Measurements from ENCODE around the gene GALNT5. TPM values are rescaled to one million over a fixed set of nuclear protein-coding genes. Genes with fewer than 3 reads are reported as not detected.

GALNT5 gene
- total RNA-seq, 4 donors from 2014 or later, result 6.6 to 20.1 (median 9.2) TPM

DNA sequence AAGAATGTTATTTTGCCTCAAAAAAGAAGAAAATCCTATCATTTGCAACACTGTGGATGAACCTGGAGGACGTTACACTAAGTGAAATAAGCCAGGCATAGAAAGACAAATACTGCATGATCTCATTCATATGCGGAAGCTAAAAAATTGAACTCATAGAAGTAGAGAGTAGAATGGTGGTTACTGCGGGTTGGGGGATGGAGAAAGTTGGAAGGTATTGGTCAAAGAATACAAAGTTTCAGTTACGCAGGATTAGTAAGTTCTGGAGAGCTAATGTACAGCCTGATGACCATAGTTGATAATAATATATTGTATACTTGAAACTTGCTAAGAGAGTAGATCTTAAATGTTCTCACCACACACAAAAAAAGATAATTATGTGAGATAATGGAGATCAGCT is 5.0 kb upstream of the GALNT5 start:
- no peak overlapping the region for H3K27ac ChIP-seq
- no peaks in the 10 kb centered on the region for H3K27me3 ChIP-seq
- no peak for DNase-seq
- H3K4me1 ChIP-seq, result peaks cover 0 to 4% (median 0%) of the 10 kb centered on the region in 4 donors
- no peaks in the 10 kb centered on the region for H3K9me3 ChIP-seq
- no peaks in the 10 kb centered on the region for H3K36me3 ChIP-seq
- TF ChIP-seq, protein P1, sequence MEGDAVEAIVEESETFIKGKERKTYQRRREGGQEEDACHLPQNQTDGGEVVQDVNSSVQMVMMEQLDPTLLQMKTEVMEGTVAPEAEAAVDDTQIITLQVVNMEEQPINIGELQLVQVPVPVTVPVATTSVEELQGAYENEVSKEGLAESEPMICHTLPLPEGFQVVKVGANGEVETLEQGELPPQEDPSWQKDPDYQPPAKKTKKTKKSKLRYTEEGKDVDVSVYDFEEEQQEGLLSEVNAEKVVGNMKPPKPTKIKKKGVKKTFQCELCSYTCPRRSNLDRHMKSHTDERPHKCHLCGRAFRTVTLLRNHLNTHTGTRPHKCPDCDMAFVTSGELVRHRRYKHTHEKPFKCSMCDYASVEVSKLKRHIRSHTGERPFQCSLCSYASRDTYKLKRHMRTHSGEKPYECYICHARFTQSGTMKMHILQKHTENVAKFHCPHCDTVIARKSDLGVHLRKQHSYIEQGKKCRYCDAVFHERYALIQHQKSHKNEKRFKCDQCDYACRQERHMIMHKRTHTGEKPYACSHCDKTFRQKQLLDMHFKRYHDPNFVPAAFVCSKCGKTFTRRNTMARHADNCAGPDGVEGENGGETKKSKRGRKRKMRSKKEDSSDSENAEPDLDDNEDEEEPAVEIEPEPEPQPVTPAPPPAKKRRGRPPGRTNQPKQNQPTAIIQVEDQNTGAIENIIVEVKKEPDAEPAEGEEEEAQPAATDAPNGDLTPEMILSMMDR (IDR thresholded peaks at IDR 0.05), result no peak
- TF ChIP-seq POLR2A (IDR thresholded peaks at IDR 0.05), result no peak
- H3K4me3 ChIP-seq, result no peak overlapping the region

DNA sequence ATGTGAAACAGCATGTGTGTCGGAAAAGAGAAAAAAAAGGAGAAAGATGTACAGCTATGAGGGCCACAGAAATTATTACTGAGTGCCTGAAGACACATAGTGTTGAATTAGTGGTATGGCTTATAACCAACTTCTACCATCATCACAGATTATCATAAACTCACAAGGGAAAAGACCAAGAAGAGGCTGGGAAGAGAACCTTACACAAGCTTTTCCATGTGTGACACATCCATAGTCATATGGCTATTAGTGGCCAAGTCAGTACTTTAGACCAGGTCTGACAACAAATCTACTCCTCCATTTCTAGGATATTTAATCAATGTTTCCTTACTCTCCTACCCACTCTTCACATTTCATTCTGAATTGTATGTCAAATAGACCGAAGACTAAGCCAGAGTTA is 3.5 kb upstream of the GALNT5 start:
- DNase-seq, result no peak
- Histone ChIP-seq H3K27ac (no peak overlapping the region), H3K27me3 (no peaks in the 10 kb centered on the region), H3K36me3 (no peaks in the 10 kb centered on the region), H3K4me1 (peaks cover 0 to 8% (median 0%) of the 10 kb centered on the region in 4 donors), H3K9me3 (no peaks in the 10 kb centered on the region), H3K4me3 (no peak overlapping the region)
- TF ChIP-seq, protein P1 (IDR thresholded peaks at IDR 0.05), result no peak
- TF ChIP-seq POLR2A (IDR thresholded peaks at IDR 0.05), result no peak

DNA sequence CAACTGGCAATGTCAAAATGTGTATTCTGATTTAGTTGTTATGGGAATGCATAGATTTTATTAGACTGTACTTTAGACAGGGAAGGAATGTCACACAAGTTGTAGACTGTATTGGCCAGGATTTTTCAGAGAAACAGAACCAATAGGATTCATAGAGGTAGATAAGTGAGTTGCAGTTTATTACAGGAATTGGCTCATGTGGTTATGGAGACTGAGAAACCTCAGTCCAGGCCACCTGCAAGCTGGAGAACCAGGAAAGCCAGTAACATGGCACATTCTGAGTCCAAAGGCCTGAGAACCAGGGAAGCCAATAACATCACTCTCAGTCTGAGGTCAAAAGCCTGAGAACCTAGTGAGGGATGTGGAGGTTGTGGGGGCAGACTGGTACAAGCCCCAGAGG is 1.8 kb upstream of the GALNT5 start:
- no peak overlapping the region for H3K27ac ChIP-seq
- no peaks in the 10 kb centered on the region for H3K36me3 ChIP-seq
- no peak overlapping the region for H3K4me3 ChIP-seq
- DNase-seq, result no peak
- TF ChIP-seq, protein P1 (IDR thresholded peaks at IDR 0.05), result no peak
- no peak for TF ChIP-seq POLR2A (IDR thresholded peaks at IDR 0.05)
- H3K4me1 ChIP-seq, result peaks cover 0 to 12% (median 0%) of the 10 kb centered on the region in 4 donors
- no peaks in the 10 kb centered on the region for H3K27me3 ChIP-seq
- H3K9me3 ChIP-seq, result no peaks in the 10 kb centered on the region

DNA sequence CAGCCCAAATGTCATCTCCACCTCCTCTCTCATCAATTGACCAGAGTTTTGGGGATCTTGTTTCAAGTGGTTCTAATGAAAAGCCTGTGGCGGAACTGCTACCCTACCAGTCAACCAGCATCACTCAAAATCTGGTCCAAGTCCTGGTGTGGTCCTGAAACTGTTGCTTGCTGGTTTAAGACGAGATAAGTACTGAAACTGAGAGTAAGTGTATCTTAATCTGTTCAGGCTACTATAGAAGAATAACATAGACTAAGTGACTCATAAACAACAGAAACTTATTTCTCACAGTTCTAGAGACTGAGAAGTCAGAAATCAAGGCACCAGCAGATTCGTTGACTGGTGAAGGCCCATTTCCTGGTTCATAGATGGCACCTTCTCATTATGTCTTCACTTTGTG is 879 bp upstream of the GALNT5 start:
- peaks cover 0 to 15% (median 0%) of the 10 kb centered on the region in 4 donors for H3K4me1 ChIP-seq
- no peak overlapping the region for H3K27ac ChIP-seq
- TF ChIP-seq, protein P1 (IDR thresholded peaks at IDR 0.05), result no peak
- TF ChIP-seq POLR2A (IDR thresholded peaks at IDR 0.05), result no peak
- no peak for DNase-seq
- no peaks in the 10 kb centered on the region for H3K36me3 ChIP-seq
- no peak overlapping the region for H3K4me3 ChIP-seq
- H3K9me3 ChIP-seq, result no peaks in the 10 kb centered on the region
- no peaks in the 10 kb centered on the region for H3K27me3 ChIP-seq

DNA sequence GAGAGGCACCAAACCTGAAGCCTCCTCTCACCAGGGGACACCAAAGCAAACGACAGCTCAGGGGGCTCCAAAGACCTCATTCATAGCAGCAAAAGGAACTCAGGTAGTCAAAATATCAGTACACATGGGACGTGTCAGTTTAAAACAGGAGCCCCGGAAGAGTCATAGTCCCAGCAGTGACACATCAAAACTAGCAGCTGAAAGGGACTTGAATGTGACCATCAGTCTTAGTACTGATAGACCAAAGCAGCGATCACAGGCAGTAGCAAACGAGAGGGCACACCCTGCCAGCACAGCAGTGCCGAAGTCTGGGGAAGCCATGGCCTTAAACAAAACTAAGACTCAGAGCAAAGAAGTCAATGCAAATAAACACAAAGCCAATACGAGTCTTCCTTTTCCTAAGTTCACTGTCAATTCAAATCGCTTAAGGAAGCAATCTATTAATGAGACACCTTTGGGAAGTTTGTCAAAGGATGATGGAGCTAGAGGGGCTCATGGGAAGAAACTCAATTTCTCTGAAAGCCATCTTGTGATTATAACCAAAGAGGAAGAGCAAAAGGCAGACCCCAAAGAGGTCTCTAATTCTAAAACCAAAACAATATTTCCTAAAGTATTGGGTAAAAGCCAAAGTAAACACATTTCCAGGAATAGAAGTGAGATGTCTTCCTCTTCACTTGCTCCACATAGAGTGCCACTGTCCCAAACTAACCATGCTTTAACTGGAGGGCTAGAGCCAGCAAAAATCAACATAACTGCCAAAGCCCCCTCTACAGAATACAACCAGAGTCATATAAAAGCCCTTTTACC is 1.2 kb downstream of the GALNT5 start:
- Histone ChIP-seq H3K27ac (peak overlapping the region in 3 of 4 donors; percentile 19 to 63 (median 33)), H3K4me1 (peaks cover 0 to 15% (median 0%) of the 10 kb centered on the region in 4 donors)

More for the DNA sequence above, 1.2 kb downstream of the GALNT5 start:
- DNase-seq, result peak in 2 of 3 donors; percentile 54 to 55
- TF ChIP-seq, protein P1 (IDR thresholded peaks at IDR 0.05), result no peak
- TF ChIP-seq POLR2A (IDR thresholded peaks at IDR 0.05), result peak in 1 of 2 donors; percentile 16
- Histone ChIP-seq H3K4me3 (peak overlapping the region in 2 of 4 donors; percentile 45 to 52), H3K27me3 (no peaks in the 10 kb centered on the region), H3K36me3 (no peaks in the 10 kb centered on the region), H3K9me3 (no peaks in the 10 kb centered on the region)
